Measurements from ENCODE around the gene RRP9. TPM values are rescaled to one million over a fixed set of nuclear protein-coding genes. Genes with fewer than 3 reads are reported as not detected.

Gene RRP9
- total RNA-seq, 1 experiment from 2014 or later: 71.3 TPM

DNA sequence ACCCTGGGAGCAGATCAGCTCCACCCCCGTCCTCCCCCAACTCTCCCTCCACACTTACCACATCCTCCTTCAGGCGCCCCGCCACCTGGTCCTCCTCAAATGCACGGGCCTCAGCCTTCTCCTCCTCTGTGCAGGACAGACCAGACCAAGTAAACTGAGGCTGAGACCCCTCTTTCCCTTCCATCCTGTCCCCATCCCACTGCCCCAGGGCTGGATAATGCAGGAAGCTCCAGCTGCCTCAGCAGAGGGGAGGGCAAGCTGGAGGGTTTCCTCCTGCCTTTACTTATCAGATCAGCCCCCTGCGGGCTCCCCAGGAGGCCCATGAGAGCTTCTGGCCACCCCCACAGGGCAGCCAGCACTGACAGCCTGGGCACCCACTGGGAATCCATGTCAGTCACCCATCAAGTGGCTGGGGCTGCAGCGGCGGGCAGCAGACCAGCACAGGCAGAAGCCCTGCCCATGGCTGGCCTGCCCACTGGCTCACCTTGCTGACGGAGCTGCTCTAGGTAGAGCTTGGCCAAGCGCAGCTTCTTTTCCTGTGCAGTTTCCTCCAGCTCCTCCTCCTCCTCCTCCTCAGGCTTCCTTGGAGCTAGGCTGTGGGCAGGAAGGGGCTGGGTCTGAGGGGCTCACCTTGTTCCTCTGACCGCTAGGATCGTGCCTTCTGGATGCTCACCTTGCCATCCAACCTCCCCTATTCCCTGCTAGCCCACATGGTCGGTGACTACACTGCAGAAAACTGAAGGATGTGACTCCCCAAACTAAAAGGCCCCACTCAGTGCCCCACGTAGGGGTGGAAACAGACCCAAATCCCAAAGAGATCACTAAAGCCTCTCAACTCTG is 3.9 kb downstream of the RRP9 start:
- RAD21 ChIA-PET (ENCODE audit: low non-redundant PET in 1 of 2, low total read pairs in 2 of 2, uncharacterized antibody in 2 of 2, unreplicated experiment in 2 of 2): no interaction called here
- Histone ChIP-seq H2AFZ (ENCODE audit: low read depth, low read length, poor library complexity, severe bottlenecking) (no peak overlapping the region), H3K4me1 (ENCODE audit: control insufficient read depth in 1 of 2, insufficient read depth in 2 of 2, low read length in 2 of 2) (peaks cover 15 to 19% of the 10 kb centered on the region in 2 experiments), H3K4me3 (replicated peaks in 1 of 2; ENCODE audit: low read depth in 1 of 2, low read length in 2 of 2) (no peak overlapping the region), H3K9me2 (ENCODE audit: insufficient read depth) (no peaks in the 10 kb centered on the region), H3K9ac (ENCODE audit: low read length) (no peak overlapping the region), H3K36me3 (ENCODE audit: control insufficient read depth in 1 of 2, insufficient read depth in 2 of 2, low read length in 2 of 2) (peaks cover 28 to 61% of the 10 kb centered on the region in 2 experiments), H3K27ac (ENCODE audit: low read depth, low read length) (no peak overlapping the region), H3K9me3 (ENCODE audit: control insufficient read depth in 1 of 2, insufficient read depth in 1 of 2, low read depth in 1 of 2, low read length in 2 of 2) (no peaks in the 10 kb centered on the region), H4K20me1 (ENCODE audit: insufficient read depth) (0 out of 2 replicates have a peak, but pooled peaks cover 4% of the 10 kb centered on the region), H3K27me3 (ENCODE audit: insufficient read depth, low read length) (no peaks in the 10 kb centered on the region), H3K79me2 (ENCODE audit: insufficient read depth, low read length) (peaks cover 51% of the 10 kb centered on the region), H3K4me2 (ENCODE audit: low read length) (no peak overlapping the region)
- intact Hi-C loops (cut with micrococcal nuclease): no loop called here
- DNase-seq (ENCODE audit: low read depth, low spot score) (no peak), ATAC-seq (no peak)
- POLR2A ChIA-PET: no interaction called here
- CTCF ChIA-PET: no interaction called here
- no TSS peak for BruUV-seq (replicated peaks)
- TF ChIP-seq, protein P1, sequence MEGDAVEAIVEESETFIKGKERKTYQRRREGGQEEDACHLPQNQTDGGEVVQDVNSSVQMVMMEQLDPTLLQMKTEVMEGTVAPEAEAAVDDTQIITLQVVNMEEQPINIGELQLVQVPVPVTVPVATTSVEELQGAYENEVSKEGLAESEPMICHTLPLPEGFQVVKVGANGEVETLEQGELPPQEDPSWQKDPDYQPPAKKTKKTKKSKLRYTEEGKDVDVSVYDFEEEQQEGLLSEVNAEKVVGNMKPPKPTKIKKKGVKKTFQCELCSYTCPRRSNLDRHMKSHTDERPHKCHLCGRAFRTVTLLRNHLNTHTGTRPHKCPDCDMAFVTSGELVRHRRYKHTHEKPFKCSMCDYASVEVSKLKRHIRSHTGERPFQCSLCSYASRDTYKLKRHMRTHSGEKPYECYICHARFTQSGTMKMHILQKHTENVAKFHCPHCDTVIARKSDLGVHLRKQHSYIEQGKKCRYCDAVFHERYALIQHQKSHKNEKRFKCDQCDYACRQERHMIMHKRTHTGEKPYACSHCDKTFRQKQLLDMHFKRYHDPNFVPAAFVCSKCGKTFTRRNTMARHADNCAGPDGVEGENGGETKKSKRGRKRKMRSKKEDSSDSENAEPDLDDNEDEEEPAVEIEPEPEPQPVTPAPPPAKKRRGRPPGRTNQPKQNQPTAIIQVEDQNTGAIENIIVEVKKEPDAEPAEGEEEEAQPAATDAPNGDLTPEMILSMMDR (IDR thresholded peaks at IDR 0.05 in 2 of 3, conservative IDR thresholded peaks at IDR 0.05 in 1 of 3; ENCODE audit: borderline replicate concordance in 1 of 3, insufficient read depth in 1 of 3, low read depth in 2 of 3, low read length in 2 of 3): no peak
- TF ChIP-seq, protein P2, sequence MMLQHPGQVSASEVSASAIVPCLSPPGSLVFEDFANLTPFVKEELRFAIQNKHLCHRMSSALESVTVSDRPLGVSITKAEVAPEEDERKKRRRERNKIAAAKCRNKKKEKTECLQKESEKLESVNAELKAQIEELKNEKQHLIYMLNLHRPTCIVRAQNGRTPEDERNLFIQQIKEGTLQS (IDR thresholded peaks at IDR 0.05): no peak
- TF ChIP-seq POLR2A (IDR thresholded peaks at IDR 0.05; ENCODE audit: borderline replicate concordance, extremely low read depth, insufficient read depth, insufficient read length): no peak
- no peak for TF ChIP-seq ZFX (IDR thresholded peaks at IDR 0.05)
- TF ChIP-seq ZNF274 (IDR thresholded peaks at IDR 0.05; ENCODE audit: low read depth, low read length): no peak
- TF ChIP-seq SP1 (IDR thresholded peaks at IDR 0.05; ENCODE audit: low read depth): no peak
- TF ChIP-seq SRF (IDR thresholded peaks at IDR 0.05; ENCODE audit: low read depth): no peak
- TF ChIP-seq EGR1 (IDR thresholded peaks at IDR 0.05; ENCODE audit: low read depth): no peak
- no peak for TF ChIP-seq EZH2 (IDR thresholded peaks at IDR 0.05)
- no peak for TF ChIP-seq ELF1 (IDR thresholded peaks at IDR 0.05; ENCODE audit: borderline replicate concordance, low read depth)
- no peak for TF ChIP-seq FOSL1 (IDR thresholded peaks at IDR 0.05; ENCODE audit: low read depth)
- TF ChIP-seq YY1 (IDR thresholded peaks at IDR 0.05; ENCODE audit: extremely low read depth, insufficient replicate concordance, low read depth, low read length): no peak
- no peak for TF ChIP-seq POLR2AphosphoS5 (IDR thresholded peaks at IDR 0.05; ENCODE audit: low read depth, low read length)
- TF ChIP-seq SIN3A (IDR thresholded peaks at IDR 0.05; ENCODE audit: low read depth): no peak
- no peak for TF ChIP-seq JUND (IDR thresholded peaks at IDR 0.05)
- TF ChIP-seq, protein P3, sequence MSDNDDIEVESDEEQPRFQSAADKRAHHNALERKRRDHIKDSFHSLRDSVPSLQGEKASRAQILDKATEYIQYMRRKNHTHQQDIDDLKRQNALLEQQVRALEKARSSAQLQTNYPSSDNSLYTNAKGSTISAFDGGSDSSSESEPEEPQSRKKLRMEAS (IDR thresholded peaks at IDR 0.05): no peak
